Peyer's patch (tissue), 4 donors: ENCODE data around the gene PITX1. TPM values are rescaled to one million over a fixed set of nuclear protein-coding genes. Genes with fewer than 3 reads are reported as not detected.

Source experiments
- DNase-seq, 3 donors: peaks; one replicate each; pipeline ENCODE4 v3.0.0-alpha.2; 2017 to 2019
- H3K27ac ChIP-seq, 4 donors: fragments of 200-600 bp; sonication (generic); one replicate each; pipeline ENCODE4 v1.5.1; 2016 to 2019
- H3K27me3 ChIP-seq, 2 donors: fragments of 200-600 bp; sonication (generic); one replicate each; pipeline ENCODE4 v1.5.1; 2019
- H3K36me3 ChIP-seq, 3 donors: fragments of 200-600 bp; sonication (generic); one replicate each; pipeline ENCODE4 v1.5.1; 2016 to 2019
- H3K4me1 ChIP-seq, 4 donors: fragments of 200-600 bp; sonication (generic); one replicate each; pipeline ENCODE4 v1.5.1; 2016 to 2019
- H3K4me3 ChIP-seq, 4 donors: fragments of 200-600 bp; sonication (generic); 1 replicate in 3 of 4; 2 replicates in 1 of 4; pipeline ENCODE4 v1.5.1; 2016 to 2019; ENCODE audit warnings: mild to moderate bottlenecking in 1 of 4
- H3K9me3 ChIP-seq, 4 donors: fragments of 200-600 bp; sonication (generic); one replicate each; pipeline ENCODE4 v1.5.1; 2016 to 2019; ENCODE audit warnings: mild to moderate bottlenecking in 1 of 4
- POLR2A ChIP-seq, 2 donors: fragments of 450-650 bp; IDR thresholded peaks; one replicate each; pipeline ENCODE4 v1.5.1; 2017; ENCODE audit warnings: antibody characterized with exemption in 2 of 2, mild to moderate bottlenecking in 2 of 2, moderate library complexity in 2 of 2
- total RNA-seq, 4 donors: library from RNA; depleted of rRNA; stranded (reverse); fragments of >200 nt; gene quantifications; one replicate each; pipeline ENCODE4 v1.1.0, GENCODE V29; 2016
- TF ChIP-seq, protein P1 (sequence below), 6 experiments: fragments of 450-650 bp in 4 of 6; fragments of 200-600 bp in 2 of 6; sonication (generic) in 1 of 6; IDR thresholded peaks; one replicate each; pipeline ENCODE4 v1.5.1; 2017 to 2019; ENCODE audit warnings: antibody characterized with exemption in 6 of 6, mild to moderate bottlenecking in 3 of 6, moderate library complexity in 1 of 6

Gene PITX1
- total RNA-seq, 4 donors from 2014 or later: 0.88 to 4.2 (median 2.5) TPM

GRCh38 chr5:135013947-135014570 lies 20.0 kb downstream of the PITX1 start:
- H3K27ac ChIP-seq: no peak overlapping the region
- no peaks in the 10 kb centered on the region for H3K9me3 ChIP-seq
- DNase-seq: peak in 2 of 3 donors; percentile 15 to 26
- H3K4me3 ChIP-seq: no peak overlapping the region
- H3K27me3 ChIP-seq: no peaks in the 10 kb centered on the region
- H3K4me1 ChIP-seq: no peaks in the 10 kb centered on the region
- no peaks in the 10 kb centered on the region for H3K36me3 ChIP-seq
- TF ChIP-seq POLR2A (IDR thresholded peaks at IDR 0.05): no peak

- Histone ChIP-seq H3K27me3 (no peaks in the 10 kb centered on the region), H3K4me1 (no peaks in the 10 kb centered on the region), H3K27ac (no peak overlapping the region)
Measured at GRCh38 chr5:135013445-135013844, 20.6 kb downstream of the PITX1 start.

DNA sequence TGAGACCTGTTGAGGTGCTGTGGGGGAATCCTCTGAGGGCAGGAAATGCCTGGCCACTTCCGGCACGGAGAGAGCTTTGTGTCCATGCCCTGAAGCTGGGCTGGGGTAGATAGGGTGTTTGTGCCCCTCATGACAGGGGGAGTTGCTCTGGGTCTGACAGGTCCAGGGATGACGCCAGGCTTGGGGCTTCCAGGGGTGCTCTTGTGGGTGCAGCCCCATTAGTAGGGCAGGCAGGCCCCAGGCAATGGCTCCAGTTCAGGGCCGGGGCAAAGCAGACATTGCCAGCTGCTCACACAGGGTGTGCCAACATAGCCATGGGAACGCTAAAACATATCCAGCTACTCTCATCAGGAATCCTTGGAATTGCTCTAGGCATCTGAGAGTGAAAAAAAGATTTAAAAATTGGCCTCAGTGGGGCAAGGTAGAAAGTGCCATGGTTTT lies 21.1 kb downstream of the PITX1 start:
- DNase-seq: peak in 1 of 3 donors; percentile 36
- Histone ChIP-seq H3K27me3 (no peaks in the 10 kb centered on the region), H3K27ac (no peak overlapping the region), H3K36me3 (no peaks in the 10 kb centered on the region), H3K4me1 (no peaks in the 10 kb centered on the region), H3K4me3 (no peak overlapping the region), H3K9me3 (no peaks in the 10 kb centered on the region)
- TF ChIP-seq, protein P1, sequence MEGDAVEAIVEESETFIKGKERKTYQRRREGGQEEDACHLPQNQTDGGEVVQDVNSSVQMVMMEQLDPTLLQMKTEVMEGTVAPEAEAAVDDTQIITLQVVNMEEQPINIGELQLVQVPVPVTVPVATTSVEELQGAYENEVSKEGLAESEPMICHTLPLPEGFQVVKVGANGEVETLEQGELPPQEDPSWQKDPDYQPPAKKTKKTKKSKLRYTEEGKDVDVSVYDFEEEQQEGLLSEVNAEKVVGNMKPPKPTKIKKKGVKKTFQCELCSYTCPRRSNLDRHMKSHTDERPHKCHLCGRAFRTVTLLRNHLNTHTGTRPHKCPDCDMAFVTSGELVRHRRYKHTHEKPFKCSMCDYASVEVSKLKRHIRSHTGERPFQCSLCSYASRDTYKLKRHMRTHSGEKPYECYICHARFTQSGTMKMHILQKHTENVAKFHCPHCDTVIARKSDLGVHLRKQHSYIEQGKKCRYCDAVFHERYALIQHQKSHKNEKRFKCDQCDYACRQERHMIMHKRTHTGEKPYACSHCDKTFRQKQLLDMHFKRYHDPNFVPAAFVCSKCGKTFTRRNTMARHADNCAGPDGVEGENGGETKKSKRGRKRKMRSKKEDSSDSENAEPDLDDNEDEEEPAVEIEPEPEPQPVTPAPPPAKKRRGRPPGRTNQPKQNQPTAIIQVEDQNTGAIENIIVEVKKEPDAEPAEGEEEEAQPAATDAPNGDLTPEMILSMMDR (IDR thresholded peaks at IDR 0.05): no peak
- TF ChIP-seq POLR2A (IDR thresholded peaks at IDR 0.05): no peak

More at GRCh38 chr5:135013445-135013844, 20.6 kb downstream of the PITX1 start:
- TF ChIP-seq POLR2A (IDR thresholded peaks at IDR 0.05): no peak
- TF ChIP-seq, protein P1 (IDR thresholded peaks at IDR 0.05): no peak
- Histone ChIP-seq H3K4me3 (no peak overlapping the region), H3K9me3 (no peaks in the 10 kb centered on the region), H3K36me3 (no peaks in the 10 kb centered on the region)
- peak in 2 of 3 donors; percentile 22 to 28 for DNase-seq

- Histone ChIP-seq H3K27me3 (no peaks in the 10 kb centered on the region), H3K27ac (no peak overlapping the region), H3K9me3 (no peaks in the 10 kb centered on the region), H3K4me1 (no peaks in the 10 kb centered on the region), H3K4me3 (no peak overlapping the region), H3K36me3 (no peaks in the 10 kb centered on the region)
- peak in 1 of 3 donors; percentile 17 for DNase-seq
- TF ChIP-seq POLR2A (IDR thresholded peaks at IDR 0.05): no peak
- TF ChIP-seq, protein P1 (IDR thresholded peaks at IDR 0.05): no peak
Measured at GRCh38 chr5:135012033-135012588, 21.9 kb downstream of the PITX1 start.

DNA sequence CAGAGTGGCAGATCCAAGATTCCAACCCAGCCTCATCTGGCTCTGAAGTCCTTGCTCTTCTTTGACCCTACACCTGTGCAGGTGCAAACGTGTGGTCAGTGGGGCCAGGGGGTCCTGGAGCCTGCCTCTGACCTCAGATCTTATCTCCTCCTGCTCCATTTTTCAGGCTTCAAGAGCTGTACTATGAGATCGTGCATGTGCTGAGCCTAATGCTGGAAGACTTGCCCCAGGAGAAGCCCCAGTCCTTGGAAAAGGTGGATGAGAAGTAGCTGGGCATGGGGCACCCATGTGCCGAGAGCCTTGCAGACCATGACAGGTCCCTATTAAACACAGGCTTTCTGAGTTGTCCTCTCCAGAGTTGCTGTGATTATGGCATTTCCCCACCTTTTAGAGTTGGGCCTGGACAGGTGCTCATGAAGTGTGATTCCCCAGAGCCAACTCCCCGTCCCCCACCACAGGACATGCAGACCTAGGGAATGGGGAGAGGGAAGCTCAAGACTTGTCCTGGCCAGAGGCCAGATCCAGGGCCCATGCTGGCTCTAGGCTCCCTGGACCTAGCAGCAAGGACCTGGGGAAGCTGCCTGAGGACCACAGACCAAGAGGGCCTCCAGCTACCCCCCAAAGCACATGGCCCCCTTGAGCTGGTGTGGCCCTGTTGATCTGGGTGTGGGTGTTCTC lies 22.5 kb downstream of the PITX1 start:
- no peaks in the 10 kb centered on the region for H3K4me1 ChIP-seq
- DNase-seq: peak in 1 of 3 donors; percentile 19
- no peaks in the 10 kb centered on the region for H3K27me3 ChIP-seq
- H3K36me3 ChIP-seq: no peaks in the 10 kb centered on the region
- H3K9me3 ChIP-seq: no peaks in the 10 kb centered on the region
- H3K4me3 ChIP-seq: no peak overlapping the region
- TF ChIP-seq, protein P1 (IDR thresholded peaks at IDR 0.05): peak in 1 of 6 experiments; percentile 2
- TF ChIP-seq POLR2A (IDR thresholded peaks at IDR 0.05): no peak
- no peak overlapping the region for H3K27ac ChIP-seq
